ENCODE data around the gene KIAA0408.

- no peak for TF ChIP-seq CTCF (IDR thresholded peaks at IDR 0.05)
- no peak for TF ChIP-seq ZFX (IDR thresholded peaks at IDR 0.05; ENCODE audit: borderline replicate concordance)
Measured at GRCh38 chr6:127468936-127469335, 9.7 kb upstream of the KIAA0408 start.

All from 22Rv1 (cell line).